SK-N-SH treated with all-trans-retinoic acid at 6 μM for 48 hours (cell line): ENCODE data around the gene MRGPRD.

ENCODE experiments used
- ATAC-seq: fragments of 200-7000 bp; cut with Tn5 transposase; 3 replicates; pipeline ENCODE4 v1.9.1; 2020; ENCODE audit warnings: mild to moderate bottlenecking, moderate library complexity
- ARNTL ChIP-seq: fragments of 450-650 bp; formaldehyde crosslinking; IDR thresholded peaks from 2 replicates; pipeline ENCODE4 v1.5.0; 2020; ENCODE audit warnings: low read depth, mild to moderate bottlenecking, moderate library complexity, borderline replicate concordance
- BACH2 ChIP-seq: fragments of 250-450 bp; sonication (Bioruptor Pico); IDR thresholded peaks from 2 replicates; pipeline ENCODE4 v1.9.0; 2021; ENCODE audit warnings: mild to moderate bottlenecking, borderline replicate concordance
- CSDC2 ChIP-seq: fragments of 250-450 bp; sonication (Bioruptor Pico); IDR thresholded peaks from 2 replicates; pipeline ENCODE4 v1.5.0; 2020; ENCODE audit warnings: mild to moderate bottlenecking, moderate library complexity
- ESRRG ChIP-seq: fragments of 250-450 bp; sonication (Bioruptor Pico); IDR thresholded peaks from 2 replicates; pipeline ENCODE4 v1.6.1; 2021; ENCODE audit warnings: mild to moderate bottlenecking
- GLIS3 ChIP-seq: fragments of 250-450 bp; sonication (Bioruptor Pico); IDR thresholded peaks from 2 replicates; pipeline ENCODE4 v1.5.0; 2020; ENCODE audit warnings: mild to moderate bottlenecking, moderate library complexity
- OSR1 ChIP-seq: fragments of 250-450 bp; sonication (Bioruptor Pico); IDR thresholded peaks from 2 replicates; pipeline ENCODE4 v1.8.0; 2022; ENCODE audit warnings: moderate library complexity, mild to moderate bottlenecking, inconsistent platforms
- PPARA ChIP-seq: fragments of 250-450 bp; sonication (Bioruptor Pico); IDR thresholded peaks from 2 replicates; pipeline ENCODE4 v1.5.0; 2020; ENCODE audit warnings: mild to moderate bottlenecking, borderline replicate concordance
- RARB ChIP-seq: fragments of 250-450 bp; sonication (Bioruptor Pico); IDR thresholded peaks from 2 replicates; pipeline ENCODE4 v1.8.0; 2021; ENCODE audit warnings: mild to moderate bottlenecking, moderate library complexity
- SNAI2 ChIP-seq: fragments of 250-450 bp; sonication (Bioruptor Pico); IDR thresholded peaks from 2 replicates; pipeline ENCODE4 v1.5.0; 2020; ENCODE audit warnings: mild to moderate bottlenecking, moderate library complexity
- TCF4 ChIP-seq: fragments of 250-450 bp; sonication (Bioruptor Pico); IDR thresholded peaks from 2 replicates; pipeline ENCODE4 v1.8.0; 2021; ENCODE audit warnings: mild to moderate bottlenecking, moderate library complexity, borderline replicate concordance
- TOX ChIP-seq: fragments of 250-450 bp; sonication (Bioruptor Pico); IDR thresholded peaks from 2 replicates; pipeline ENCODE4 v1.8.0; 2021; ENCODE audit warnings: mild to moderate bottlenecking, moderate library complexity, borderline replicate concordance
- ZC3H10 ChIP-seq: fragments of 250-450 bp; sonication (Bioruptor Pico); IDR thresholded peaks from 2 replicates; pipeline ENCODE4 v1.5.1; 2021; ENCODE audit warnings: mild to moderate bottlenecking, moderate library complexity
- ZFP3 ChIP-seq: fragments of 250-450 bp; sonication (Bioruptor Pico); IDR thresholded peaks from 2 replicates; pipeline ENCODE4 v1.5.0; 2020; ENCODE audit warnings: mild to moderate bottlenecking, moderate library complexity
- ZNF565 ChIP-seq: fragments of 450-650 bp; formaldehyde crosslinking; conservative IDR thresholded peaks from 2 replicates; pipeline ENCODE4 v1.5.0; 2020; ENCODE audit warnings: low read depth, mild to moderate bottlenecking, moderate library complexity
- ZNF70 ChIP-seq: fragments of 450-650 bp; formaldehyde crosslinking; IDR thresholded peaks from 2 replicates; pipeline ENCODE4 v1.5.0; 2020; ENCODE audit warnings: mild to moderate bottlenecking, moderate library complexity
- ZNF8 ChIP-seq: fragments of 450-650 bp; formaldehyde crosslinking; IDR thresholded peaks from 2 replicates; pipeline ENCODE4 v1.5.0; 2020; ENCODE audit warnings: mild to moderate bottlenecking, moderate library complexity
- TF ChIP-seq, protein P1 (sequence below): fragments of 250-450 bp; sonication (Bioruptor Pico); IDR thresholded peaks from 2 replicates; pipeline ENCODE4 v1.8.0; 2020; ENCODE audit warnings: mild to moderate bottlenecking, moderate library complexity, borderline replicate concordance
- TF ChIP-seq, protein P2 (sequence below): fragments of 250-450 bp; sonication (Bioruptor Pico); IDR thresholded peaks from 2 replicates; pipeline ENCODE4 v1.5.0; 2020; ENCODE audit warnings: mild to moderate bottlenecking, moderate library complexity
- TF ChIP-seq, protein P3 (sequence below): fragments of 250-450 bp; sonication (Bioruptor Pico); IDR thresholded peaks from 2 replicates; pipeline ENCODE4 v1.8.0; 2021; ENCODE audit warnings: low read depth, mild to moderate bottlenecking, moderate library complexity, borderline replicate concordance
- TF ChIP-seq, protein P4 (sequence below): fragments of 250-450 bp; sonication (Bioruptor Pico); IDR thresholded peaks from 2 replicates; pipeline ENCODE4 v1.5.1; 2021; ENCODE audit warnings: mild to moderate bottlenecking, moderate library complexity

MRGPRD gene

DNA sequence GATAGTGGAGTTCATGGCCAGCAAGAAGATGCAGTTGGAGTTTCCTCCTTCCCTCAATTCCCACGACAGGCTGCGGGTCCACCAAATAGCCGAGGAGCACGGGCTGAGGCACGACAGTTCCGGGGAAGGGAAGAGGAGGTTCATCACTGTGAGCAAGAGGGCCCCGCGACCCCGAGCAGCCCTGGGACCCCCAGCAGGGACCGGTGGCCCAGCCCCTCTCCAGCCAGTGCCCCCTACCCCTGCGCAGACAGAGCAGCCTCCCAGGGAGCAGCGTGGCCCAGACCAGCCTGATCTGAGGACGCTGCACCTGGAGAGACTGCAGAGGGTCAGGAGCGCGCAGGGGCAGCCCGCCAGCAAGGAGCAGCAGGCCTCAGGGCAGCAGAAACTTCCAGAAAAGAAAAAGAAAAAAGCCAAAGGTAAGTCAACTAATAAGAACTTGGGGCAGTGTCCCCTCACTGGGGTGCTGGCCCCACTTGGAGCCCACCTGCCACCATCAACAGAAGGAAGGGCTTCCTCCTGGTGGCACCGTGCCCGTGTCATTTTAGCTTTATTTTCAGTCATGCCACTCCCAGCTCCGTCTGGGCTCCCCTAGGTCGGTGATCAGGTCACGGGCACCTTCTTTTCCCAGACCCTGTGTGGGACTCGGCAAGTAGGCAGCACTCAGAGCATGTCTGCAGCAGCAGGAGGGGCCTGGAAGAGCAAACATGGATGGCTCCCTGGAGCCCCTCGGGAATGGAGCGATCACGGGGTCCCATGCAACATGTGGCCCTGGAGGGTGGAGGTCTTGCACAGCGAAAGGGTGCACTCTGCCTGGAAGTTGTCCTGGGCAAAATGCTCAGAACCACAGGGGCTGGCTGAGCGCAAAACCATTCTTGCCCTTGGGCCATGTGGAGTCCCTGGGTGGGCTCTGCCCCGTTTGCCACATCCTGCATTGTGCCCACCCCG, 43.8 kb downstream of the MRGPRD start:
- ATAC-seq = no peak
- TF ChIP-seq, protein P1, sequence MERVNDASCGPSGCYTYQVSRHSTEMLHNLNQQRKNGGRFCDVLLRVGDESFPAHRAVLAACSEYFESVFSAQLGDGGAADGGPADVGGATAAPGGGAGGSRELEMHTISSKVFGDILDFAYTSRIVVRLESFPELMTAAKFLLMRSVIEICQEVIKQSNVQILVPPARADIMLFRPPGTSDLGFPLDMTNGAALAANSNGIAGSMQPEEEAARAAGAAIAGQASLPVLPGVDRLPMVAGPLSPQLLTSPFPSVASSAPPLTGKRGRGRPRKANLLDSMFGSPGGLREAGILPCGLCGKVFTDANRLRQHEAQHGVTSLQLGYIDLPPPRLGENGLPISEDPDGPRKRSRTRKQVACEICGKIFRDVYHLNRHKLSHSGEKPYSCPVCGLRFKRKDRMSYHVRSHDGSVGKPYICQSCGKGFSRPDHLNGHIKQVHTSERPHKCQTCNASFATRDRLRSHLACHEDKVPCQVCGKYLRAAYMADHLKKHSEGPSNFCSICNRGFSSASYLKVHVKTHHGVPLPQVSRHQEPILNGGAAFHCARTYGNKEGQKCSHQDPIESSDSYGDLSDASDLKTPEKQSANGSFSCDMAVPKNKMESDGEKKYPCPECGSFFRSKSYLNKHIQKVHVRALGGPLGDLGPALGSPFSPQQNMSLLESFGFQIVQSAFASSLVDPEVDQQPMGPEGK (CRISPR knock-in tag) = no peak
- TF ChIP-seq ZNF565 (CRISPR knock-in tag) (no peak), ZNF70 (CRISPR knock-in tag) (no peak)

DNA sequence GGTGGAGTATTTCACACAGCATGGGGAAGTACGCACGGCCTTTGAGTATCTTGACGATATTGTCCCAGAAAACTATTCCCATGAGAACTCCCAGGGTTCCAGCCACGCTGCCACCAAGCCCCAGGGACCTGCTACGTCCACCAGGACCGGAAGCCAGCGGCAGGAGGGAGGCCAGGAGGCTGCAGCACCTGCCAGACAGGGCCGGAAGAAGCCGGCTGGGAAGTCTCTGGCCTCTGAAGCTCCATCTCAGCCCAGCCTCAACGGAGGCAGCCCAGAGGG, 44.5 kb downstream of the MRGPRD start:
- no peak for ATAC-seq
- TF ChIP-seq ARNTL (CRISPR knock-in tag) (no peak), TOX (CRISPR knock-in tag) (no peak), ZNF8 (CRISPR knock-in tag) (no peak), CSDC2 (CRISPR knock-in tag) (no peak), GLIS3 (CRISPR knock-in tag) (no peak)
- TF ChIP-seq, protein P2, sequence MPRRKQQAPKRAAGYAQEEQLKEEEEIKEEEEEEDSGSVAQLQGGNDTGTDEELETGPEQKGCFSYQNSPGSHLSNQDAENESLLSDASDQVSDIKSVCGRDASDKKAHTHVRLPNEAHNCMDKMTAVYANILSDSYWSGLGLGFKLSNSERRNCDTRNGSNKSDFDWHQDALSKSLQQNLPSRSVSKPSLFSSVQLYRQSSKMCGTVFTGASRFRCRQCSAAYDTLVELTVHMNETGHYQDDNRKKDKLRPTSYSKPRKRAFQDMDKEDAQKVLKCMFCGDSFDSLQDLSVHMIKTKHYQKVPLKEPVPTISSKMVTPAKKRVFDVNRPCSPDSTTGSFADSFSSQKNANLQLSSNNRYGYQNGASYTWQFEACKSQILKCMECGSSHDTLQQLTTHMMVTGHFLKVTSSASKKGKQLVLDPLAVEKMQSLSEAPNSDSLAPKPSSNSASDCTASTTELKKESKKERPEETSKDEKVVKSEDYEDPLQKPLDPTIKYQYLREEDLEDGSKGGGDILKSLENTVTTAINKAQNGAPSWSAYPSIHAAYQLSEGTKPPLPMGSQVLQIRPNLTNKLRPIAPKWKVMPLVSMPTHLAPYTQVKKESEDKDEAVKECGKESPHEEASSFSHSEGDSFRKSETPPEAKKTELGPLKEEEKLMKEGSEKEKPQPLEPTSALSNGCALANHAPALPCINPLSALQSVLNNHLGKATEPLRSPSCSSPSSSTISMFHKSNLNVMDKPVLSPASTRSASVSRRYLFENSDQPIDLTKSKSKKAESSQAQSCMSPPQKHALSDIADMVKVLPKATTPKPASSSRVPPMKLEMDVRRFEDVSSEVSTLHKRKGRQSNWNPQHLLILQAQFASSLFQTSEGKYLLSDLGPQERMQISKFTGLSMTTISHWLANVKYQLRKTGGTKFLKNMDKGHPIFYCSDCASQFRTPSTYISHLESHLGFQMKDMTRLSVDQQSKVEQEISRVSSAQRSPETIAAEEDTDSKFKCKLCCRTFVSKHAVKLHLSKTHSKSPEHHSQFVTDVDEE (CRISPR knock-in tag) = no peak

DNA sequence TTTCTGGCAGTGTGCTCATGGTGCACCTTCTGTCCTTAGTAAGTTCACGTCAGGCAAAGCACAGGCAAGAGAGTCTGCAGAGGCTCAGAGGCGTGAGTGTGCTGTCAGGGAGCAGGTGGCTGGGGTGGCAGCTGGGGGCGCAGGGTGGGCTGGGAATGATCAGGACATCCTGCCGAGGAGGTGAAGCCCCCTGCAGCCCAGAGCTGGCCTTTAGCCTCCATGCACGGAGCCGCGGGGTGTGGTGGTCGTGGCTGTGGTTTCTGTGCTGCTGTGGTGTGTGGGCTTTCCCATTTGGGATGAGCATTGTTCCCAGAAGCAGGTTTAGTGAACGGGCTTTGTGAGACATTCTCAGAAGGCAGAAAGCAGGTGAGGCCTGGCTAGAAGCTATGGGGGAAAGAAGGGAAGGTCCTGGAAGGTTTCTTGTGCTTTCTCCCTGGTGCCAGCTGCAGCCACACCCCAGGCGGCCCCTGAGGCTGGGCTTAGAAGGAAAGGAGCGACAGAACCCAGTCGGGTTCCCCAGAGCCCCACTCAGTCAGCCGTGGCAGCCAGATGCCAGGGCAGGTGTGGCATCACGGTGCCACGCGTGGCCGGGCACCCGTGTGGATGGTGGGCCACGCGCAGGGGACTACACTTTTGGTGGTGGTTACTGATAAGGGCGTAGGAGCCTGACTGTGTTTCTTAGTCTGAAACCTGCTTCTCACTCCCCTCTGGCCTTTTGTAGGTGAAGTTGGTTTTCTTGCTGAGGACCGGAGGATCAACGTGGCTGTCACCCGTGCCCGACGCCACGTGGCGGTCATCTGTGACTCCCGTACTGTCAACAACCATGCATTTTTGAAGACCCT, 45.0 kb downstream of the MRGPRD start:
- TF ChIP-seq, protein P3, sequence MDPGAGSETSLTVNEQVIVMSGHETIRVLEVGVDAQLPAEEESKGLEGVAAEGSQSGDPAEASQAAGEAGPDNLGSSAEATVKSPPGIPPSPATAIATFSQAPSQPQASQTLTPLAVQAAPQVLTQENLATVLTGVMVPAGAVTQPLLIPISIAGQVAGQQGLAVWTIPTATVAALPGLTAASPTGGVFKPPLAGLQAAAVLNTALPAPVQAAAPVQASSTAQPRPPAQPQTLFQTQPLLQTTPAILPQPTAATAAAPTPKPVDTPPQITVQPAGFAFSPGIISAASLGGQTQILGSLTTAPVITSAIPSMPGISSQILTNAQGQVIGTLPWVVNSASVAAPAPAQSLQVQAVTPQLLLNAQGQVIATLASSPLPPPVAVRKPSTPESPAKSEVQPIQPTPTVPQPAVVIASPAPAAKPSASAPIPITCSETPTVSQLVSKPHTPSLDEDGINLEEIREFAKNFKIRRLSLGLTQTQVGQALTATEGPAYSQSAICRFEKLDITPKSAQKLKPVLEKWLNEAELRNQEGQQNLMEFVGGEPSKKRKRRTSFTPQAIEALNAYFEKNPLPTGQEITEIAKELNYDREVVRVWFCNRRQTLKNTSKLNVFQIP = no peak
- TF ChIP-seq ZC3H10 (CRISPR knock-in tag) (no peak), RARB (CRISPR knock-in tag) (no peak), ZNF8 (CRISPR knock-in tag) (no peak), ZFP3 (no peak), SNAI2 (CRISPR knock-in tag) (no peak), GLIS3 (CRISPR knock-in tag) (no peak), ARNTL (CRISPR knock-in tag) (no peak), ZNF565 (CRISPR knock-in tag) (no peak), BACH2 (no peak), TOX (CRISPR knock-in tag) (no peak), TCF4 (no peak)
- TF ChIP-seq, protein P1 (CRISPR knock-in tag) = no peak
- ATAC-seq = no peak

DNA sequence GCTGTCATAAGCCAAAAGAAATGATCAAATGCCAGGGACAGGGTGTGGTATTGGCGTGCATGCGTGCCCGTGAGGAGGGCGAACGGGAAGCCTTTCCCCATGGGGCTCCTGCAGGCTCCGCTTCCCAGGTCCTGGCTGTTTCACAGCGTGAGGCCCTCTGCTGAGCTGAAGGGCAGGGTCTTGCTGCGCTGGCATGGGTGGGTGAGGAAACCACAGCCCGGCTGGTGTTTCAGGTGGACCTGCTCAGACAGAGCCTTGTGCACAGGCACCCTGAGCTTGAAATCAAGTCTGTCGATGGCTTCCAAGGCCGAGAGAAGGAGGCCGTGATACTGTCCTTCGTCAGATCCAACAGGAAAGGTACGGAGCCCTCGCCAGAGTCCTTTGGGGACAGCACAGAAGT, 45.7 kb downstream of the MRGPRD start:
- TF ChIP-seq, protein P1 (CRISPR knock-in tag) = no peak
- TF ChIP-seq ESRRG (CRISPR knock-in tag) (no peak), PPARA (CRISPR knock-in tag) (no peak), ZNF8 (CRISPR knock-in tag) (no peak), OSR1 (CRISPR knock-in tag) (no peak), BACH2 (no peak), ZFP3 (no peak), ZC3H10 (CRISPR knock-in tag) (no peak), TOX (CRISPR knock-in tag) (no peak)
- TF ChIP-seq, protein P3 = no peak
- TF ChIP-seq, protein P4, sequence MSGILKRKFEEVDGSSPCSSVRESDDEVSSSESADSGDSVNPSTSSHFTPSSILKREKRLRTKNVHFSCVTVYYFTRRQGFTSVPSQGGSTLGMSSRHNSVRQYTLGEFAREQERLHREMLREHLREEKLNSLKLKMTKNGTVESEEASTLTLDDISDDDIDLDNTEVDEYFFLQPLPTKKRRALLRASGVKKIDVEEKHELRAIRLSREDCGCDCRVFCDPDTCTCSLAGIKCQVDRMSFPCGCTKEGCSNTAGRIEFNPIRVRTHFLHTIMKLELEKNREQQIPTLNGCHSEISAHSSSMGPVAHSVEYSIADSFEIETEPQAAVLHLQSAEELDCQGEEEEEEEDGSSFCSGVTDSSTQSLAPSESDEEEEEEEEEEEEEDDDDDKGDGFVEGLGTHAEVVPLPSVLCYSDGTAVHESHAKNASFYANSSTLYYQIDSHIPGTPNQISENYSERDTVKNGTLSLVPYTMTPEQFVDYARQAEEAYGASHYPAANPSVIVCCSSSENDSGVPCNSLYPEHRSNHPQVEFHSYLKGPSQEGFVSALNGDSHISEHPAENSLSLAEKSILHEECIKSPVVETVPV = no peak
- ATAC-seq = no peak
